Hepatocyte (in vitro differentiated cells): ENCODE data around the gene RETNLB. TPM values are rescaled to one million over a fixed set of nuclear protein-coding genes. Genes with fewer than 3 reads are reported as not detected.

ENCODE experiments used
- DNase-seq: peaks from one replicate; pipeline ENCODE4 v3.0.0-alpha.2; 2016; ENCODE audit warnings: low spot score
- H2AFZ ChIP-seq: fragments of 200-600 bp; sonication (generic); 2 replicates; pipeline ENCODE4 v1.6.0; 2016; ENCODE audit warnings: antibody characterized with exemption, mild to moderate bottlenecking
- H3K27ac ChIP-seq: fragments of 200-600 bp; sonication (generic); 2 replicates; pipeline ENCODE4 v1.5.1; 2016; ENCODE audit warnings: mild to moderate bottlenecking
- H3K27me3 ChIP-seq: fragments of 200-600 bp; sonication (generic); 2 replicates; pipeline ENCODE4 v1.6.1; 2016
- H3K36me3 ChIP-seq: fragments of 200-600 bp; sonication (generic); replicated peaks from 2 replicates; pipeline ENCODE4 v1.5.1; 2016; ENCODE audit warnings: low read depth; ENCODE audit not compliant: insufficient read depth
- H3K4me1 ChIP-seq: fragments of 200-600 bp; sonication (generic); 2 replicates; pipeline ENCODE4 v1.5.1; 2016; ENCODE audit warnings: mild to moderate bottlenecking, moderate library complexity; ENCODE audit not compliant: insufficient read depth
- H3K4me2 ChIP-seq: fragments of 200-600 bp; sonication (generic); 2 replicates; pipeline ENCODE4 v1.6.0; 2016
- H3K4me3 ChIP-seq: fragments of 200-600 bp; sonication (generic); 2 replicates; pipeline ENCODE4 v1.5.1; 2016; ENCODE audit warnings: mild to moderate bottlenecking
- H3K79me2 ChIP-seq: fragments of 200-600 bp; sonication (generic); 2 replicates; pipeline ENCODE4 v1.6.0; 2017; ENCODE audit warnings: mild to moderate bottlenecking
- H3K9me2 ChIP-seq: fragments of 200-600 bp; sonication (generic); replicated peaks from 2 replicates; pipeline ENCODE4 v1.6.0; 2017; ENCODE audit warnings: mild to moderate bottlenecking; ENCODE audit not compliant: insufficient read depth
- H3K9me3 ChIP-seq: fragments of 200-600 bp; sonication (generic); 2 replicates; pipeline ENCODE4 v1.5.1; 2016; ENCODE audit warnings: low read depth, mild to moderate bottlenecking
- H4K20me1 ChIP-seq: fragments of 200-600 bp; sonication (generic); 2 replicates; pipeline ENCODE4 v1.6.0; 2016; ENCODE audit warnings: mild to moderate bottlenecking; ENCODE audit not compliant: insufficient read depth, poor library complexity, severe bottlenecking
- CTCF ChIP-seq: fragments of 200-600 bp; sonication (generic); IDR thresholded peaks from 2 replicates; pipeline ENCODE4 v1.5.1; 2016; ENCODE audit warnings: antibody characterized with exemption, mild to moderate bottlenecking; ENCODE audit not compliant: poor library complexity
- EZH2 ChIP-seq: fragments of 200-600 bp; sonication (generic); IDR thresholded peaks from 2 replicates; pipeline ENCODE4 v1.6.1; 2016; ENCODE audit warnings: antibody characterized with exemption, mild to moderate bottlenecking, borderline replicate concordance
- EZH2phosphoT487 ChIP-seq: fragments of 200-600 bp; sonication (generic); IDR thresholded peaks from one replicate; pipeline ENCODE4 v1.6.1; 2018; ENCODE audit warnings: antibody characterized with exemption, mild to moderate bottlenecking, low read depth, moderate library complexity; ENCODE audit not compliant: unreplicated experiment, severe bottlenecking
- WGBS: methylation state at CpG from one replicate; pipeline ENCODE4 v1.1.6; 2016; ENCODE audit warnings: low lambda C conversion rate; ENCODE audit errors: missing lambda C conversion rate; 5-methylcytosine and 5-hydroxymethylcytosine counted together
- polyA plus RNA-seq: library from polyadenylated mRNA; unstranded; fragments of >200 nt; fragmentation: Nextera tagmentation; extraction: Ambion mirVana; gene quantifications from 2 replicates; pipeline ENCODE4 v1.2.1, GENCODE V29; 2016
- total RNA-seq: library from RNA; depleted of rRNA; stranded (reverse); fragments of >200 nt; gene quantifications from 2 replicates; pipeline ENCODE4 v1.2.3, GENCODE V29; 2014

RETNLB gene
- total and polyA plus RNA-seq, 2 experiments from 2014 or later: not detected

GRCh38 chr3:108724101-108724500 is 33.1 kb downstream of the RETNLB start:
- TF ChIP-seq EZH2phosphoT487 (no peak), EZH2 (no peak), CTCF (no peak)
- WGBS: 78% methylated on average over 4 of the region's 4 CpGs
- H3K79me2 ChIP-seq: no peaks in the 10 kb centered on the region
- H3K4me3 ChIP-seq: no peak overlapping the region
- no peaks in the 10 kb centered on the region for H3K4me1 ChIP-seq
- no peaks in the 10 kb centered on the region for H3K9me3 ChIP-seq
- no peaks in the 10 kb centered on the region for H4K20me1 ChIP-seq
- no peak overlapping the region for H3K4me2 ChIP-seq
- H3K27me3 ChIP-seq: no peaks in the 10 kb centered on the region
- H2AFZ ChIP-seq: no peak overlapping the region
- H3K9me2 ChIP-seq: no peaks in the 10 kb centered on the region
- no peaks in the 10 kb centered on the region for H3K36me3 ChIP-seq
- H3K27ac ChIP-seq: no peak overlapping the region
- DNase-seq: no peak

- Histone ChIP-seq H3K4me2 (no peak overlapping the region), H3K9me2 (no peaks in the 10 kb centered on the region), H3K9me3 (no peaks in the 10 kb centered on the region), H3K27me3 (no peaks in the 10 kb centered on the region), H2AFZ (no peak overlapping the region), H3K79me2 (no peaks in the 10 kb centered on the region), H4K20me1 (no peaks in the 10 kb centered on the region), H3K27ac (no peak overlapping the region), H3K4me3 (no peak overlapping the region), H3K4me1 (no peaks in the 10 kb centered on the region), H3K36me3 (no peaks in the 10 kb centered on the region)
- TF ChIP-seq EZH2phosphoT487: no peak
- TF ChIP-seq EZH2: no peak
- TF ChIP-seq CTCF: no peak
- DNase-seq: no peak
- 100% methylated on average over 1 of the region's 1 CpG for WGBS
Measured at GRCh38 chr3:108722724-108723123, 34.5 kb downstream of the RETNLB start.

- no peaks in the 10 kb centered on the region for H3K4me1 ChIP-seq
- no peak overlapping the region for H3K4me2 ChIP-seq
- no peaks in the 10 kb centered on the region for H3K36me3 ChIP-seq
- DNase-seq: no peak
- no peak overlapping the region for H3K27ac ChIP-seq
- H2AFZ ChIP-seq: no peak overlapping the region
- no peaks in the 10 kb centered on the region for H4K20me1 ChIP-seq
- H3K9me3 ChIP-seq: no peaks in the 10 kb centered on the region
- no peaks in the 10 kb centered on the region for H3K79me2 ChIP-seq
- no peaks in the 10 kb centered on the region for H3K27me3 ChIP-seq
- TF ChIP-seq EZH2phosphoT487: no peak
- TF ChIP-seq EZH2: no peak
- no peak for TF ChIP-seq CTCF
- WGBS: 74% methylated on average over 2 of the region's 2 CpGs
- H3K4me3 ChIP-seq: no peak overlapping the region
- no peaks in the 10 kb centered on the region for H3K9me2 ChIP-seq
Measured at GRCh38 chr3:108719178-108719806, 37.9 kb downstream of the RETNLB start.
